HG03575 (cell line): ENCODE measurements around the gene PNPLA5.
"Not testable (repeated sequence)": the region's sequence is repeated elsewhere in the genome, so short reads cannot be mapped to it uniquely, and the experiment has no call there.

ENCODE experiments used
- ATAC-seq: cut with Tn5 transposase; IDR thresholded peaks from one replicate; pipeline ENCODE4 v1.9.1; 2021; ENCODE audit not compliant: unreplicated experiment, insufficient number of reproducible peaks, low FRiP score; ENCODE audit errors: extremely low read depth

PNPLA5 gene

DNA sequence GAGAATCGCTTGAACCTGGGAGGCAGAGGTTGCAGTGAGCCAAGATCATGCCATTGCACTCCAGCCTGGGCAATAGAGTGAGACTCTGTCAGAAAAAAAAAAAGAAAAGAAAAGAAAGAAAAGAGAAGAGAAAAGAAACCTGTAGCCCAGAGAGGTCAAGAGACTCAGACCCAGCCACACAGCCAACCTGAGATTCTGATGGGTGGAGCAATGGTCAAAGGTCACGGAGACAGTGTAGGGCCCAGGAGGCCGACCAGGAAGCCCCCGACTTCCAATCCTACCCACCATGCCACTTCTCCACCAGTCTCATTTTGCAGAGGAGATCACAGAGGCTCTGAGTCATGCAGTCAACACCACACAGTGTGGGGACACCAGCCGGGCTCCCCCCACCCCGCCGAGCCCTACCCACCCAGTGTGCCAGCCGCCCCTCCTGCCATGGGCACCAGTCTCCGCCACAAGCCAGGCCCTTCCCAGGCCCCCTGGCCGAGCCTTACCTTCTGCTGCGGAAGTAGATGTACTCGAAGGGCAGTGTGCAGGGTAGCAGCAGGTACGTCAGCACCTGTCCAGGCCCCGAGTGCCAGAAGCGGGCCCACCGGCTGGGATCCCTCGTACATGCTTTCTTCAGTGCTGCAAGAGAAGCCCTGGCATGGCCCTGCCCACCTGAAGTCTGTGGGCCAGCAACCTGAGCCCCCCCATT is 7.9 kb downstream of the PNPLA5 start:
- no peak for ATAC-seq

GRCh38 chr22:43883012-43883661 is 8.7 kb downstream of the PNPLA5 start:
- ATAC-seq: no peak

- ATAC-seq: no peak
These were observed 9.6 kb downstream of the PNPLA5 start for GRCh38 chr22:43882122-43882767.

DNA sequence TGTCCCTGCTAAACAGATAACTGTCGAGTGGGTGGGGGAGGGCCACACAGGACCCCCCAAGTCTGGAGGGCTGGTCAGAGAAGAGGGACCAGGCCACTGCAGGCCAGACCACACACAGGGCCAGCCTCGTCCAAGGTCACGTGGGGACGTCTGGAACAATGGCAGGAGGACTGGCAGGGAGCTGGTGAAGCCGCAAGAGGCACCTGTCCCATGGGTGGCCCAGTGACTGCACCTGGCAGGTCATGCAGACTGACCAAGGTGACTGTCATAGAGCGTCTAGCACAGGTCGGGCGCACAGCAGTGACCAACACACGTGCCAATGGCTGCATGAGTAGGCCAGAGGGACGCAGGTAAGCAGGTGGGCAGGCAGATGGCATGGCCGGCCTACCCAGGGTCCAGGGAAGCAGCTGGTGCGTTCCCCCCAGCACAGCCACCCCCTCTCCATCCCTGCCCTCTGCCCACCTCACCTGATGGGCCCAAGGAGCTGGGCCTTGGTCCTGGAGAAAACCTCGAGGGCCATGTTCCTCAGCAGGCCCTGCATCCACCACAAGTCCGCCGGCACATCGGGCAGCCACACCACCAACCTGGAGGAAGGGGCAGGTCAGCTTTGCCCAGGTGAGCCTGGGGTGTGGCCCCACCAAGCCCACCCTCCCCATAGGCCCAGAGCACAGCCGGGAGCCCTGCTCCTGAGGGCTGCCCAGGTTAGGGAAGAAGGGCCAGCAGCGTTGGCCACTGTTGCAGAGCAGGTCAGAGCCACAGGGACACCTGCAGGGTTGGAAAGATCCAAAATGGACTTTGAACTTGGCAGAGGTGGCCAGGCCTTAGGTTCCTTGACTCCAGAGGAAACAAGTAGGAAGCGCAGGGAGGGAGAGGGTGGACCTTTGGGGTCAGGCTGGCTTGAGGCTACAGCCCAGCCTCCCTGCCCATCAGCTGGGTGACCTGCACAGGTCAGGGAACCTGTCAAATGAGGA is 10.4 kb downstream of the PNPLA5 start:
- no peak for ATAC-seq

DNA sequence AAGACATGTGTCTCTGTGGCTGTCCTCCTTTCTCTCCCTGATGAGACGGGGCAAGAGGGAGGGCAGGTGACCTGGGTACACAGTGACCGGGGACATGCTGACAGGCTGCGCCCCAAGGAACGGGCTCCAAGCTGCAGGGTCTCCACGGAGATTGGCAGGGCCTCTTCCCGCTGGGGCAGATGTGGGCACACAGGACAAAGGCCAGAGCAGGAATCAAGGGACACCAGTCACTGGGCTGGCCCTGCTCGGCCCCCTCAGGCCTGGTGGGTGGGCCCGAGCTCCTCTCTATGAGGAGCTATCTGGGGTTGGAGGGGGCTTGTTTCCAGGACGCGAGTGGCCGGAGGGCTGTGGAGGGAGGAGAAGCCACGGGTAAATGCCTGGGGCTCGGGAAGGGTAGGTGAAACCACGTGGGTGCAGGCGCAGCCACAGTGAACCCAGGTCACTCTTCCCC is 11.2 kb downstream of the PNPLA5 start:
- no peak for ATAC-seq

DNA sequence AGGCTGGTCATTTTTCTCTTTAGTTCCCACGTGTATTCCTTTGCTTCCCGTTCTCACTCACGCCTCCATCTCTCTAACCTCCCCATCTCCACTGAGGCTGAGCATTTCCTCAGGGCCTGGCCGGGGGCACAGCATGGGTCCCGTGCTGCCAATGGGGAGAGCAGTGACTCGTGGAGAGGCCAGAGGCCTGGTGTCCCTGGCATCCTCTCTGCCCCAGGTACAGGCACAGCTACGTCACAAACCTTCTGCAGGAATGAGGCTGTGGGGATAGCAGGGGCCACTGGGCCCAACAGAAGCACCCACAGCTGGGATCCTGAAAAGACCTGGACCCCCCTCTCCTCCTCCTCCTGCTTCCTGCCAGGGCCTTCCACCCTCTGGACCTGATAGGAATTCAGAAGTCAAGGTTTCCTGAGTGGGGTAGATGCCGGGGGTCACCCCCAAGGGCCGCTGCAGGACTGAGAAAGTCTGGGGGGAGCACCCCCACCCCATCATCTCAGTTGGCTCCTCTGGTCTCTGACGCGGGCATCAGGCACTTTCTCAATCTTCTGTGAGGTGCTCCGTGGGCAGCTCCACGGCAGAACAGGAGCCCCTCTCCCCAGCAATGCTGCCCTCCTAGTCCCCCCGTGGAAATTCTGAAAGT is 11.8 kb downstream of the PNPLA5 start:
- ATAC-seq: no peak

GRCh38 chr22:43878831-43879550 is 12.8 kb downstream of the PNPLA5 start:
- ATAC-seq: no peak

DNA sequence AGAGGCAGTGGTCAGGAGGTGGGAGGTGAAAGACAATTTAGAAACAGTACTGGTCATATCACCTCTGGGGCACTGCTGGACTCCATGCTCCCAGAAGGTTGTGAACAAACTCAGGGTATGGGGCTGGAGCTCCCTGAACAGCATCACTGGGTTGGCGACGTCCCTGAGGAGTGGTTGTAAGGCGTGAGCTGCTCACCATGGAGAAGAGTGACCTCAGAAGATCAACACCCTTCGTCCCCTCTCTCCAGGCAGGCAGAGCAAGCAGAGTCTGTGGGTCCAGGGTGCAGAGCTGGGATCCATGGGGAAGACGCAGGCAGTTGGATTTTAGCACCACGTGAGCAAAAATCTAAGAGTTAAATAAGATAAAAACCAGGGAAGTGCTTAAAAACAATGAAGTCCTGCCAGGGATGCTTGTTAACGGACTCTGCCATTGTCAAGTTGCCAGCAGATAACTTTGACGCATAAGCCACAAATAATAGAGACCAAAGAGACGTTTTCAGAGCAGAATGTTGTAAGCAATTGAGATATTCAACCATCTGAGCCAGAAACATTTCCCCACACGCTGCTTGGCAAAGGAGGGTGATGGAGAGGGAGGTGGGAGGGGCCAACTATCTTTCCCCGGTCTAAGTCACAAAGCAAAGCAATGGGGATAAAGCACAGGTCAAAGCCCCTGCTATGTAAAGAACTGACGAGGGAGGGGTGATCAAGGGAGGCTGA is 13.6 kb downstream of the PNPLA5 start:
- ATAC-seq: no peak

DNA sequence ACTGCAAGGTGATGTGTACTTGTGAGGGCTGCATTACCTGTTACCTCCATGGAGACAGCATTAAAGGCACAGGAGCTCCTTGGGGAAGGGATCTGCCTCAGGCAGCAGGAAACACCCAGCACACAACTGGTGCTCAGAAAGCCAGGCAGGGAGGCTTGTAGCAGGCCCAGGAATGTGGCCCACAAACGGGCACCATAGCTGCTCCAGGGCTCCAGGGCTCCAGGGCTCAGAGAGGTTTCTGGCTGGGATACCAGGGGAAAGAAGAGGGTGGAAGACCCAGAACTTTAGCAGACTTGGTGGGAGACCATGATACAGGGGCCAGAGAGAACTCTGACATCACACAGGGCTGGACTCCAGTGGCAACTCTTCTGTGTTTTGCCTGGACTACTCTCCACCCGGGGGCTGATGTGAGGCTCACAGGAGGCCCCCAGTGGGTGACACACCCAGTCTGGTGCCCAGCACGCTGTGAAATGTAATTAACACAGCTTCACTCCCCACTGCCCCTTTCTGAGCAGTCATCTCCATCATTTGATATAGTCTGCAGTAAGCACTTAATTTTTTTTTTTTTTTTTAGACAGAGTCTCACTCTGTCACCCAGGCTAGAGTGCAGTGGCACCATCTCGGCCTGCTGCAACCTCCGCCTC is 14.8 kb downstream of the PNPLA5 start:
- no peak for ATAC-seq

GRCh38 chr22:43869799-43870198 is 22.0 kb downstream of the PNPLA5 start:
- no peak for ATAC-seq

DNA sequence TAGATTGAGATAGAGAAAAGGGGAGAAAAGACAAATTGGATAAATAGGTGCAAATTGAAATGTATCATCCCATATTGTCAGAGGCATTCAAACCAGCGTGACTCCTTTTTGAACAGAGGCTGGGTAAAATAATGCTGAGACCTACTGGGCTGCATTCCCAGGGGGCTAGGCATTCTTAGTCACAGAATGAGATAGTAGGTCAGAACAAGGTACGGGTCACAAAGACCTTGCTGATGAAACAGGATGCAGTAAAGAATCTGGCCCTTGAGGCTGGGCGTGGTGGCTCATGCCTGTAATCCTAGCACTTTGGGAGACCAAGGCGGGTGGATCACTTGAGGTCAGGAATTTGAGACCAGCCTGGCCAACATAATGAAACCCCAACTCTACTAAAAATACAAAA is 22.8 kb downstream of the PNPLA5 start:
- ATAC-seq: not testable (repeated sequence)

GRCh38 chr22:43867839-43868635 is 23.8 kb downstream of the PNPLA5 start:
- no peak for ATAC-seq

GRCh38 chr22:43862882-43863202 is 29.0 kb downstream of the PNPLA5 start:
- ATAC-seq: no peak

- no peak for ATAC-seq
These were observed 29.5 kb downstream of the PNPLA5 start, which contains the start of gene SULT4A1 for GRCh38 chr22:43862074-43862881. Gene SULT4A1 (minus strand): TSS chr22:43862513. CDS start chr22:43862382, 131 bp downstream.

- no peak for ATAC-seq
These were observed 30.3 kb downstream of the PNPLA5 start for GRCh38 chr22:43861529-43861928.

DNA sequence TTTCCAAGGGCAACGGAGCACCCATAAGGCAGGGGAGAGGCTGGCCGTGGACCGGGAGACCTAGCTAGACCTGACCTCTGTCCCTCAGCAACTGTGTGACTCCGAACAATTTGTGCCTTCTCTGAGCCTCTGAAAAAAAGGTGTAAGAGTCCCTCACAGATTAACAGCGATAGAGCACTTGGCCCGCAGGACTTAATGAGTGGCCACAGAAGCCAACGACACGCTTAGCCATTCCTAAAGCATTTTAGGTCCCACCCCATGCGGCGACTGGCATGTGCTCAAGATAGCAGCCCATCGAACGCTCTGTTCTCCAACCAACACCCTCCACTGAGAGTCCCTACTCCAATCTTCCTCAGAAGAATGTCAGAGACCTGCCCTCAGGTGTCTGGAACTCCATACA is 31.0 kb downstream of the PNPLA5 start:
- no peak for ATAC-seq
